ENCODE results near the gene LRRFIP1.

DNA sequence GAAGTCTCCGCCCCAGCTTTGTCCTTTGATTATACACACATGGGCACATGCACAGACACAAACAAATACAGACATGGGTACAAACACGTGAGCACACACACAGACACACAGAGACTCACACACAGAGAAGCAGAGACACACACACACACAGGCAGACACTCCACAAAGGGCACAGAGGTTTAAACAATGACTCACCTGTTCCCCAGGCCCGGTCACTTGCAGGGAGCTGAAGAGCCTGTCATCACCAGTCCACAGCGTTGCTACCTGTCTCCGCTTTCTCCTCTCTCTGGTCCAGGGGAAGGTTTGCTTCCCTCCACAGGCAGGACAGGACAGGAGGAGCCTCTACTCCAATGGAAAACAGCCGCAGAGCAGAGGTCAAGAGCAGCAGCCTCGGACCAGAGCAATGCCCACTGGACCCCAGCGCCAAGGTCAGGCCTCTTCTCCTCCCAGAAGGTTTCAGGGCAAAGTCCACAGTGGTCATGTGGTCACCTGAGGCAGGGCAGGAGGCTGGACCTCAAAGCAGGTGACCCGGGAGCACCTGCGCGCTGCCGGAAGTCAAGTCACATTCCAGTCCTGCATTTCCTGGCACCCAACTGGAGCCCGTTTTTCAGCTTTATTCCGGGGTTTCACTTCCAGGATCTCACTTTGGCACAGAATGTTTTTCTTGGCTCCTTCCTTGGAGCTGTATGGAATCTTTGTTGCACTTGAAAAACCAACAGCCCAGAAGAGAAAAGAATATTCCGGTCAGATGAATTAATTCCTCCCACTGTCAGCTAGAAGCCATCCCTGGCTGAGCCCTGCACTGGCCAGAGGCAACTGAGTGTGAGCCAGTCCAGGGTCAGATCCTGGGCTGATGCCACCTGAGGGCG lies 36.9 kb upstream of the LRRFIP1 start, which contains the start of gene RAB17:
- no peak for TF ChIP-seq RB1 (IDR thresholded peaks at IDR 0.05; ENCODE audit: borderline replicate concordance)
- TF ChIP-seq TAF1 (IDR thresholded peaks at IDR 0.05; ENCODE audit: borderline replicate concordance, low read depth, low read length) = no peak
- no peak for TF ChIP-seq MYC (IDR thresholded peaks at IDR 0.05; ENCODE audit: insufficient read depth, insufficient read length, insufficient replicate concordance, low read length, severe bottlenecking)
- TF ChIP-seq SIN3A (IDR thresholded peaks at IDR 0.05; ENCODE audit: low read depth, low read length) = no peak
- TF ChIP-seq CTCF (IDR thresholded peaks at IDR 0.05 in 2 of 3, conservative IDR thresholded peaks at IDR 0.05 in 1 of 3; ENCODE audit: control insufficient read depth in 2 of 3, extremely low read depth in 1 of 3, insufficient read depth in 1 of 3, low read depth in 3 of 3, low read length in 3 of 3) = no peak
- TF ChIP-seq FOXM1 (IDR thresholded peaks at IDR 0.05; ENCODE audit: low read depth, low read length) = no peak
- TF ChIP-seq, protein P1, sequence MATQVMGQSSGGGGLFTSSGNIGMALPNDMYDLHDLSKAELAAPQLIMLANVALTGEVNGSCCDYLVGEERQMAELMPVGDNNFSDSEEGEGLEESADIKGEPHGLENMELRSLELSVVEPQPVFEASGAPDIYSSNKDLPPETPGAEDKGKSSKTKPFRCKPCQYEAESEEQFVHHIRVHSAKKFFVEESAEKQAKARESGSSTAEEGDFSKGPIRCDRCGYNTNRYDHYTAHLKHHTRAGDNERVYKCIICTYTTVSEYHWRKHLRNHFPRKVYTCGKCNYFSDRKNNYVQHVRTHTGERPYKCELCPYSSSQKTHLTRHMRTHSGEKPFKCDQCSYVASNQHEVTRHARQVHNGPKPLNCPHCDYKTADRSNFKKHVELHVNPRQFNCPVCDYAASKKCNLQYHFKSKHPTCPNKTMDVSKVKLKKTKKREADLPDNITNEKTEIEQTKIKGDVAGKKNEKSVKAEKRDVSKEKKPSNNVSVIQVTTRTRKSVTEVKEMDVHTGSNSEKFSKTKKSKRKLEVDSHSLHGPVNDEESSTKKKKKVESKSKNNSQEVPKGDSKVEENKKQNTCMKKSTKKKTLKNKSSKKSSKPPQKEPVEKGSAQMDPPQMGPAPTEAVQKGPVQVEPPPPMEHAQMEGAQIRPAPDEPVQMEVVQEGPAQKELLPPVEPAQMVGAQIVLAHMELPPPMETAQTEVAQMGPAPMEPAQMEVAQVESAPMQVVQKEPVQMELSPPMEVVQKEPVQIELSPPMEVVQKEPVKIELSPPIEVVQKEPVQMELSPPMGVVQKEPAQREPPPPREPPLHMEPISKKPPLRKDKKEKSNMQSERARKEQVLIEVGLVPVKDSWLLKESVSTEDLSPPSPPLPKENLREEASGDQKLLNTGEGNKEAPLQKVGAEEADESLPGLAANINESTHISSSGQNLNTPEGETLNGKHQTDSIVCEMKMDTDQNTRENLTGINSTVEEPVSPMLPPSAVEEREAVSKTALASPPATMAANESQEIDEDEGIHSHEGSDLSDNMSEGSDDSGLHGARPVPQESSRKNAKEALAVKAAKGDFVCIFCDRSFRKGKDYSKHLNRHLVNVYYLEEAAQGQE (IDR thresholded peaks at IDR 0.05; ENCODE audit: low read depth, low read length) = no peak
- no peak for TF ChIP-seq ATF2 (IDR thresholded peaks at IDR 0.05; ENCODE audit: low read length)
- TF ChIP-seq SUZ12 (IDR thresholded peaks at IDR 0.05; ENCODE audit: unreplicated experiment) = no peak
- TF ChIP-seq MEF2A (IDR thresholded peaks at IDR 0.05; ENCODE audit: insufficient read depth, low read depth, low read length) = no peak

Data from GM12878 (cell line).